Peyer's patch (tissue), 4 donors: ENCODE data around the gene SLC17A3. TPM values are rescaled to one million over a fixed set of nuclear protein-coding genes. Genes with fewer than 3 reads are reported as not detected.

Experiments used
- DNase-seq, 3 donors: peaks; one replicate each; pipeline ENCODE4 v3.0.0-alpha.2; 2017 to 2019
- H3K27ac ChIP-seq, 4 donors: fragments of 200-600 bp; sonication (generic); one replicate each; pipeline ENCODE4 v1.5.1; 2016 to 2019
- H3K27me3 ChIP-seq, 2 donors: fragments of 200-600 bp; sonication (generic); one replicate each; pipeline ENCODE4 v1.5.1; 2019
- H3K36me3 ChIP-seq, 3 donors: fragments of 200-600 bp; sonication (generic); one replicate each; pipeline ENCODE4 v1.5.1; 2016 to 2019
- H3K4me1 ChIP-seq, 4 donors: fragments of 200-600 bp; sonication (generic); one replicate each; pipeline ENCODE4 v1.5.1; 2016 to 2019
- H3K4me3 ChIP-seq, 4 donors: fragments of 200-600 bp; sonication (generic); 1 replicate in 3 of 4; 2 replicates in 1 of 4; pipeline ENCODE4 v1.5.1; 2016 to 2019; ENCODE audit warnings: mild to moderate bottlenecking in 1 of 4
- H3K9me3 ChIP-seq, 4 donors: fragments of 200-600 bp; sonication (generic); one replicate each; pipeline ENCODE4 v1.5.1; 2016 to 2019; ENCODE audit warnings: mild to moderate bottlenecking in 1 of 4
- POLR2A ChIP-seq, 2 donors: fragments of 450-650 bp; IDR thresholded peaks; one replicate each; pipeline ENCODE4 v1.5.1; 2017; ENCODE audit warnings: antibody characterized with exemption in 2 of 2, mild to moderate bottlenecking in 2 of 2, moderate library complexity in 2 of 2
- total RNA-seq, 4 donors: library from RNA; depleted of rRNA; stranded (reverse); fragments of >200 nt; gene quantifications; one replicate each; pipeline ENCODE4 v1.1.0, GENCODE V29; 2016
- TF ChIP-seq, protein P1 (sequence below), 6 experiments: fragments of 450-650 bp in 4 of 6; fragments of 200-600 bp in 2 of 6; sonication (generic) in 1 of 6; IDR thresholded peaks; one replicate each; pipeline ENCODE4 v1.5.1; 2017 to 2019; ENCODE audit warnings: antibody characterized with exemption in 6 of 6, mild to moderate bottlenecking in 3 of 6, moderate library complexity in 1 of 6

SLC17A3 gene
- total RNA-seq, 4 donors from 2014 or later: not detected

DNA sequence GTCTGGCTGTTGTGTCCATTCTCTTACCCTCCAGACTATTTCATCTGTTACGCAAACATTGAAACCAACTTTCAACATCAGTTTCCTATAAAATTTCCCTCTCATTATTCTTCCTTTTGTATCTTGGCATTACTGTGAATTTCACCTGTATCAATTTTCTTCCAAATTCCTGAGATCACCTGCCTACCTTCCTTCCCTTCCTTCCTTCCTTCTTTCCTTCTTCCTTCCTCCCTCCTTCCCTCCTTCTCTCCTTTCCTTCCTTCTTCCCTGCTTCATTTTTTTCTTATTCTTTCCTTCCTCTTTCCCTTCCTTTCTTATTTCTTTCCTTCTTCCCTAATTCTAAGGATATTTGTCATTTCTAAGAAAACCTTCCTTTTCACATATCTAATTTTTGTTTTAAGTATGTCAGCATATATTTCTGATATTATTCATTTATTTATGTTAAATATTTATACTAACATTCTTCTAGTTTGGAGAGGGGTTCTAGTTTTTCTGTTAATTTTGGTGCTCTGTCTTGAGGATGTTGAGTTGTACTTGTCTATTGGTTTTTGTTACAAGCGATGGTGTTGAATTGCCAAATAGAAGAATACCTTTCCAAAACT, 4.8 kb upstream of the SLC17A3 start:
- TF ChIP-seq POLR2A (IDR thresholded peaks at IDR 0.05): no peak
- TF ChIP-seq, protein P1, sequence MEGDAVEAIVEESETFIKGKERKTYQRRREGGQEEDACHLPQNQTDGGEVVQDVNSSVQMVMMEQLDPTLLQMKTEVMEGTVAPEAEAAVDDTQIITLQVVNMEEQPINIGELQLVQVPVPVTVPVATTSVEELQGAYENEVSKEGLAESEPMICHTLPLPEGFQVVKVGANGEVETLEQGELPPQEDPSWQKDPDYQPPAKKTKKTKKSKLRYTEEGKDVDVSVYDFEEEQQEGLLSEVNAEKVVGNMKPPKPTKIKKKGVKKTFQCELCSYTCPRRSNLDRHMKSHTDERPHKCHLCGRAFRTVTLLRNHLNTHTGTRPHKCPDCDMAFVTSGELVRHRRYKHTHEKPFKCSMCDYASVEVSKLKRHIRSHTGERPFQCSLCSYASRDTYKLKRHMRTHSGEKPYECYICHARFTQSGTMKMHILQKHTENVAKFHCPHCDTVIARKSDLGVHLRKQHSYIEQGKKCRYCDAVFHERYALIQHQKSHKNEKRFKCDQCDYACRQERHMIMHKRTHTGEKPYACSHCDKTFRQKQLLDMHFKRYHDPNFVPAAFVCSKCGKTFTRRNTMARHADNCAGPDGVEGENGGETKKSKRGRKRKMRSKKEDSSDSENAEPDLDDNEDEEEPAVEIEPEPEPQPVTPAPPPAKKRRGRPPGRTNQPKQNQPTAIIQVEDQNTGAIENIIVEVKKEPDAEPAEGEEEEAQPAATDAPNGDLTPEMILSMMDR (IDR thresholded peaks at IDR 0.05): no peak
- Histone ChIP-seq H3K27me3 (no peaks in the 10 kb centered on the region), H3K36me3 (no peaks in the 10 kb centered on the region), H3K4me3 (no peak overlapping the region), H3K4me1 (no peaks in the 10 kb centered on the region), H3K9me3 (no peaks in the 10 kb centered on the region), H3K27ac (no peak overlapping the region)
- DNase-seq: no peak

DNA sequence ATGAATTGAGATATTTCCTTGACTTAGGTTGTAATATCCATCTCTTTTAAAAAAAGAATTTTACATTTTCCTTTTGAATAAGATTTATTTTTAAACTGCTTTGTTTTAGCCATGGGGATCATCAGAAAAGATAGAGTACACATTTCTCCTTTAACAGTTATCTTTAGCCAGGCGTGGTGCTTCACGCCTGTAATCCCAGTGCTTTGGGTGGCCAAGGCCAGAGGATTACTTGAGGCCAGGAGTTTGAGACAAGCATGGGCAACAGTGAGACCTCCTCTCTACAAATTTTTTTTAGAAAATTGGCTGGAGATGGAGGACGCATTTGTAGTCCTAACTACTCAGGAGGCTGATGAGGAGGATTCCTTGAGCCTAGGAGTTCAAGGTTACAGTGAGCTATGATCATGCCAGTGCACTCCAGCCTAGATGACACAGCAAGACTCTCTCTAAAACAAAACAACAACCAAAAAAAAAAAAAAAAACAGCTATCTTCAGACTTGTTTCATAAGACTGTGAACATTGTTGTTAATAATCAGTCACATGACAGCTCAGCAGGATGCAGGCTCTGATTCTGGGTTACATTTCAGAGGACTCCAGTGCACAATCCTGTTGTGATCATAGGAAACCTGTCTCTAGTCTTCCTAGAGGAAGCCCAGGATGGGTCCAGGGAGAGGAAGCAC, 2.0 kb upstream of the SLC17A3 start:
- no peaks in the 10 kb centered on the region for H3K9me3 ChIP-seq
- H3K4me1 ChIP-seq: no peaks in the 10 kb centered on the region
- no peak overlapping the region for H3K27ac ChIP-seq
- no peaks in the 10 kb centered on the region for H3K27me3 ChIP-seq
- H3K4me3 ChIP-seq: no peak overlapping the region
- TF ChIP-seq POLR2A (IDR thresholded peaks at IDR 0.05): no peak
- TF ChIP-seq, protein P1 (IDR thresholded peaks at IDR 0.05): no peak
- H3K36me3 ChIP-seq: no peaks in the 10 kb centered on the region
- no peak for DNase-seq

DNA sequence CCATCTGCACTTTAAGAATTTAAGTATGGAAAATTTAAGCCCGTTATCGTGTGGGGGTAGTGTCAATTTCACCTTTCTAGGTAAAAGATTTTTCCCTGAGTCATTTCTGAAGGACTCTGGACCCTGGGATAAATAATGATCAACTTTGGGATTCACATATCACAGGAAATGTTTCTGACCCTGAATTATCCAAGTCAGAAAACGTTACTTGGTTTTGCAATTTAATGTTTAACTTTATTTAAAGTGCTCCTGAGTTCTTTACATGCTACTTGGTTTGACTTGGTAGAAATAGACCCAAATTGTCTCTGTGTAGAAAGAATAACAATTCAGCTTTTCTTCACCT, 1.5 kb upstream of the SLC17A3 start:
- Histone ChIP-seq H3K4me3 (no peak overlapping the region), H3K27ac (no peak overlapping the region)
- TF ChIP-seq, protein P1 (IDR thresholded peaks at IDR 0.05): no peak
- TF ChIP-seq POLR2A (IDR thresholded peaks at IDR 0.05): no peak

DNA sequence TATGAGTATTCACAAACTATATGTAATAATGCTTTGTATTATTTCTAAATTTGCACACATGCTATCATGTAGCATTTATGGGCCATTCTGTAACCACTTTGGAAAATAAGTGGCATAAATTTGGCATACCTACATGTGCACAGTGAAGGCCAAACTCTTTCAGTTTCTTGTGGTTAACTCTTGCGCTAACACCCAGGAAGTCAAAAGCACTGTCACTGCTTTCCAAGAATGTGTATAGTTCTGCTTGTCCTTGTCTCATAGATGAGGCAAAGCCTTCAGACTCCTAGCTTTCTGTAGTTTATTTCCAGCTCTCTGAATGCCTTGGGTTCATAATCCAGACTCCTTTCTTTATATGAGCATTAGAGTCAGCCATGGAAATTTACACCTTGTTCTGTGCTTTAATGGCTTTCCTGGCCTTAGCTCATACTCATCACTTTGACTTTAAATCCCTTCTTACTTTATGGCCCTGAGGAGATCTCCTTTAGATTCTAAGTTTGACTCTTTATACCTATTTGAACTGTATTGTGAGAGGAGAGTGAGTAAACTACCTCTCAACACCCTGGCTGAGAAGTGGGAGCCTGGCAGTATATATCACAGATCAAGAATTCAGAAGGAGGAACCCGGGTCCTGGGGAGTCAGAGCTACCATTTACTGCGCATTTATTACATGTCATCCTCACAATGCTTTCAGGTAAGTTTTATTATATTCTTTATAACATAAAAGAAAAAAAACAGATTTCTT, 949 bp upstream of the SLC17A3 start:
- no peak for TF ChIP-seq POLR2A (IDR thresholded peaks at IDR 0.05)
- TF ChIP-seq, protein P1 (IDR thresholded peaks at IDR 0.05): no peak
- Histone ChIP-seq H3K9me3 (no peaks in the 10 kb centered on the region), H3K27ac (no peak overlapping the region), H3K4me1 (no peaks in the 10 kb centered on the region), H3K4me3 (no peak overlapping the region), H3K27me3 (no peaks in the 10 kb centered on the region), H3K36me3 (no peaks in the 10 kb centered on the region)
- DNase-seq: no peak

More for the DNA sequence above, 1.5 kb upstream of the SLC17A3 start:
- no peak for DNase-seq
- Histone ChIP-seq H3K4me1 (no peaks in the 10 kb centered on the region), H3K36me3 (no peaks in the 10 kb centered on the region), H3K27me3 (no peaks in the 10 kb centered on the region), H3K9me3 (no peaks in the 10 kb centered on the region)

DNA sequence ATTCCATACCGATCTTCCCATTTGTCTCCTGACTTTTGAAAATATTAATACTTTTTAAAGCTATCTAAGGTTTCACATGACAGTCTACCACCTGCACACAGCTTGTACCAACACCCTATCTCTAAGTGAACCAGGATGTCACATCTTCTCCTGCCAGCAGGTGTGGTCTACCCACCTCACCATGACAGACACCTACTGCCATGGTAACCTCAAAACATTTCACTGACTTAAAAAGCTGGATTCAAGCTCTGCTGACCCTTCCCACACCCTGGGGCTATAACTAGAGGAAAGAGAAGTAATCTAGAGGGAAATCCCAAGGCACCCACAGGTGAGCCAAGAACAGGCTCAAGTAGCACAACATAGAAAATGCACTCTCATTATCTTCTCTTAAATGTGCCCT, 1.2 kb downstream of the SLC17A3 start:
- H3K27ac ChIP-seq: no peak overlapping the region
- H3K27me3 ChIP-seq: no peaks in the 10 kb centered on the region
- DNase-seq: no peak
- H3K9me3 ChIP-seq: no peaks in the 10 kb centered on the region
- H3K36me3 ChIP-seq: no peaks in the 10 kb centered on the region
- TF ChIP-seq POLR2A (IDR thresholded peaks at IDR 0.05): no peak
- TF ChIP-seq, protein P1 (IDR thresholded peaks at IDR 0.05): no peak
- H3K4me1 ChIP-seq: no peaks in the 10 kb centered on the region
- H3K4me3 ChIP-seq: no peak overlapping the region
